GM10248 (cell line): ENCODE results near the gene DENND4C.

Experiments used
- CTCF ChIA-PET: fragments of 300-600 bp; sonication (Branson Sonifier 250); formaldehyde crosslinking; extraction: SDS; loops from one replicate; lab custom pipeline; 2021; ENCODE audit warnings: antibody characterized with exemption; lab: Yijun Ruan, JAX
- POLR2A ChIA-PET: fragments of 350-650 bp; sonication (Branson Sonifier 250); formaldehyde crosslinking; extraction: SDS; loops from one replicate; lab custom pipeline; 2020; ENCODE audit warnings: antibody characterized with exemption; lab: Yijun Ruan, JAX
- DNase-seq: peaks from one replicate; pipeline ENCODE4 v3.0.0; 2012; ENCODE audit errors: extremely low spot score
- TF ChIP-seq, protein P1 (sequence below): IDR thresholded peaks from 2 replicates; pipeline ENCODE4 v1.5.1; 2012; ENCODE audit warnings: mild to moderate bottlenecking, low read depth; ENCODE audit errors: extremely low read depth, missing control alignments, control extremely low read depth

The DENND4C gene

DNA sequence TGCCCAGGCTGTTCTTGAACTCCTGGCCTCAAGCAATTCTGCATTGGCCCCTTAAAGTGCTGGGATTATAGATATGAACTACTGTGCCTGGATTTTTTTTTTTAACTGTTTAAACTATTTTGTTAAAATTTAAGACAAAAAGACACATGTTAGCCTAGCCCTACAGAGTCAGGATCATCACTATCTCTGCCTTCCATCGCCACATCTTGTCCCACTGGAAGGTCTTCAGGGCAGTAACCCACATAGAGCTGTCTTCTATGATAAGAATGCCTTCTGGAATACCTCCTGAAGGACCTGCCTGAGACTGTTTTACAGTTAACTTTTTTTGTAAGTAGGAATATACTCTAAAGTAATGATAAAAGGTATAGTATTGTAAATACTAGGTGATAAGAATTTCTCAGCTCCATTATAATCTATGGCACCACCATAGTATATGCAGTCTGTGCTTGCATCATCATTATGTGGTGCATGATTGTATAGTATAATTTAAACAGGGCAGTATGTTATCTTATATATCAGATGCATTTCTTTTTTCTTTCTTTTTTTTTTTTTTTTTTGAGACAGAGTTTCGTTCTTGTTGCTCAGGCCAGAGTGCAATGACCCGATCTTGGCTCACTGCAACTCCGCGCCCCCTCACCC lies 52.7 kb downstream of the DENND4C start:
- TF ChIP-seq, protein P1, sequence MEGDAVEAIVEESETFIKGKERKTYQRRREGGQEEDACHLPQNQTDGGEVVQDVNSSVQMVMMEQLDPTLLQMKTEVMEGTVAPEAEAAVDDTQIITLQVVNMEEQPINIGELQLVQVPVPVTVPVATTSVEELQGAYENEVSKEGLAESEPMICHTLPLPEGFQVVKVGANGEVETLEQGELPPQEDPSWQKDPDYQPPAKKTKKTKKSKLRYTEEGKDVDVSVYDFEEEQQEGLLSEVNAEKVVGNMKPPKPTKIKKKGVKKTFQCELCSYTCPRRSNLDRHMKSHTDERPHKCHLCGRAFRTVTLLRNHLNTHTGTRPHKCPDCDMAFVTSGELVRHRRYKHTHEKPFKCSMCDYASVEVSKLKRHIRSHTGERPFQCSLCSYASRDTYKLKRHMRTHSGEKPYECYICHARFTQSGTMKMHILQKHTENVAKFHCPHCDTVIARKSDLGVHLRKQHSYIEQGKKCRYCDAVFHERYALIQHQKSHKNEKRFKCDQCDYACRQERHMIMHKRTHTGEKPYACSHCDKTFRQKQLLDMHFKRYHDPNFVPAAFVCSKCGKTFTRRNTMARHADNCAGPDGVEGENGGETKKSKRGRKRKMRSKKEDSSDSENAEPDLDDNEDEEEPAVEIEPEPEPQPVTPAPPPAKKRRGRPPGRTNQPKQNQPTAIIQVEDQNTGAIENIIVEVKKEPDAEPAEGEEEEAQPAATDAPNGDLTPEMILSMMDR: no peak
- no peak for DNase-seq
- ChIA-PET CTCF (no interaction called here), POLR2A (no interaction called here)

DNA sequence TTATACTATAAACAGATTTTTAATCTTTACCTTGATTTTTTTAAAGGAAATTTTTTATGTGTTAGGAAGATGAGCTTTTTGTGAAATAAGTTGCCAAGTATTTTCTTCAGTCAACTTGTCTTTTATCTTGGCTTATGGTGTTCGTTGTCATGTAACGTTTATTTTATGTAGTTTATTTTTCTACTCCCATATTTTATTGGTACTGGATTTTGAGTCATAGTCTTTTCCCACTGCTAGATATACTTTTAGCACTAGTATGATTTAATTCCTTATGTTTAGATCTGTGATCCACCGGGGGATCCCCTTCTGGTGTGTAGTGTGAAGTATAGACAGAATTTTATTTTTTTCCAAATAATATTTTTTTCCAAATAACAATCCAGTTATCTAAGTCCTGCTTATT lies 54.2 kb downstream of the DENND4C start:
- TF ChIP-seq, protein P1: no peak
- no peak for DNase-seq
- POLR2A ChIA-PET: no interaction called here
- CTCF ChIA-PET: interaction anchor here (2.1 kb wide), 1 partner anchor 12 kb away, joined by 6 read pairs; no protein-coding TSS in a partner anchor

DNA sequence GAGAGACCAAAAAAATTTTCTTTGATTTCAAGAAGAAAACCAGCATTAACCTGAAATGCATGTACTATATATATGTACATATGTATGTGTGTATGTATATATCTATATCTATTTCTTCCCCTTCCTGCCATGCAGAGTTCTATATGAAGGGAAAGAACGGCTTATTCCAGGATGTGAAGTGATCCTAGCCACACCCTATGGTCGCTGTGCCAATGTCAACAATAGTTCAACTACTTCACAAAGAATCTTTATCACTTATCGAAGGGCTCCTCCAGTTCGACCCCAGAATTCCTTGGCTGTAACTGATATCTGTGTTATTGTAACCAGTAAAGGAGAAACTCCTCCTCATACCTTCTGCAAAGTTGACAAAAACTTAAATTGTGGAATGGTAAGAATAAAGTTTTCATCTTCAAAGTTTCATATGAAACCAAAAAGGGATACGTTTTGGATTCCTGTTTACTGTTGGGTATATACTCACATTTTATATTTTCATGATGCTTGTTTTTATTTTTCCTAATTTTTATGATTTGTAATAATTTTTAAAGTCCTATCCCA lies 56.2 kb downstream of the DENND4C start:
- ChIA-PET POLR2A (no interaction called here), CTCF (interaction anchor here (2.1 kb wide), 1 partner anchor 10 kb away, joined by 6 read pairs; no protein-coding TSS in a partner anchor)
- DNase-seq: no peak
- TF ChIP-seq, protein P1: no peak

DNA sequence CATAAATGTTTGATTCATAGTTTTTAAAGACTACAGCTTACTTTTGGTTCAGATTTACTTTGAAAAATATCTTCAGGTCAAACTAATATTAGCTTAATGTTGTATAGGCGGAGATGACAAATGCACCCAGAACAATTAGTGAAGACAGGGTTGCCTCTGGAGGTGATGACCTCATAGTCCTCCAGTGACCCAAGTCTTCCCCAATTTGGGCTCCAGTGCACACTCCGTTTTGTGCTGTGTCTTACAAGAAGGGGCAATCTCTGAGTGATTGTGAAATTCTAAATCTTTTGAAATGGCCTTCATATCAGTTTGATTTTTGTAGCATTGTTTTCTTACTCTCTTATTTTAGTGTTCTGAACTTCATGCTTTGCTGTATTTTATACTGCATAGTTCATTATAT lies 57.6 kb downstream of the DENND4C start:
- CTCF ChIA-PET: interaction anchor here (0.8 kb wide), 1 partner anchor 177 kb away, joined by 4 read pairs; no protein-coding TSS in a partner anchor
- TF ChIP-seq, protein P1: no peak
- no peak for DNase-seq
- POLR2A ChIA-PET: no interaction called here

DNA sequence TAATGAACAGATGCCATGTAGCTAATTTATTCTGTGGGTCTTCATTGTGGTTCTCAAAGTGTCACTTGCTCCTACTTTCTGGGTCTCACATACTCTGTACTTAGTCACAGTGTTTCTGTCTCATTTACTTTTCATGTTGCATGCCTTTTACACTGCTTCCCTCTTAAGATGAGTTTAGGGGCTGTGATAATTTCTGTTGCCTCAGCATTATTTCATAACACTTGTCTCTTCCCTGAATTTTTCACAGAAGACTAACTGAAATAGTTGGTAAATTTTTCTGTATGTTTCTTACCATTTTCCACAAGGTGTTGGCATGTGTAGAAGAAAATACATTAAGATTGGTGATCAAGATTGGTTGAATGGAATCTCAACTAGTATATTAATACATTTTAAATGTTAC lies 59.6 kb downstream of the DENND4C start:
- TF ChIP-seq, protein P1: no peak
- no peak for DNase-seq
- POLR2A ChIA-PET: no interaction called here
- CTCF ChIA-PET: no interaction called here

DNA sequence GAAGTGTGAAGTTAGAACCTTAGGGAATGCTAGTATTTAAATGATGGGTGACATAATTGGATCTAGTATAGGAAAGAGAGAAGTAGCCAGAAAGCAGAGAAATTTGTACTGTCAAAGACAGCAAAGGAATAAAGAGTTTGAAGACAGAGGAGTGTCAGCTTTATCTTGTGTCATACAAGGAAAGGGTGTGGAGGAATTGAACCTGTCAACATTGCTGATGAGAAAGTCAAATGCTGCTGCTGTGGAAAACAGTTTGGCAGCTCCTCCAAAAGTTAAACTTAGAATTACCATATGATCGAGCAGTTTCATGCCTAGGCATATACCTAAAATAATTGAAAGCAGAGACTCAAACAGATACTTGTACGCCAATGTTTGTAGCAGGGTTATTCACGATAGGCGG lies 63.7 kb downstream of the DENND4C start:
- ChIA-PET POLR2A (no interaction called here), CTCF (interaction anchor here (1.0 to 1.7 kb wide), 2 partner anchors 9 to 11 kb away, joined by 3 to 4 read pairs; no protein-coding TSS in a partner anchor)
- TF ChIP-seq, protein P1: no peak
- DNase-seq: no peak
